ENCODE data around the gene NSUN5. TPM values are rescaled to one million over a fixed set of nuclear protein-coding genes. Genes with fewer than 3 reads are reported as not detected.
A peak's percentile ranks its signal among the peaks of the same experiment; 100 is the strongest.
"Not testable (repeated sequence)": the region's sequence is repeated elsewhere in the genome, so short reads cannot be mapped to it uniquely, and the experiment has no call there.

The NSUN5 gene
- total RNA-seq, 1 experiment from 2014 or later: 52.7 TPM

DNA sequence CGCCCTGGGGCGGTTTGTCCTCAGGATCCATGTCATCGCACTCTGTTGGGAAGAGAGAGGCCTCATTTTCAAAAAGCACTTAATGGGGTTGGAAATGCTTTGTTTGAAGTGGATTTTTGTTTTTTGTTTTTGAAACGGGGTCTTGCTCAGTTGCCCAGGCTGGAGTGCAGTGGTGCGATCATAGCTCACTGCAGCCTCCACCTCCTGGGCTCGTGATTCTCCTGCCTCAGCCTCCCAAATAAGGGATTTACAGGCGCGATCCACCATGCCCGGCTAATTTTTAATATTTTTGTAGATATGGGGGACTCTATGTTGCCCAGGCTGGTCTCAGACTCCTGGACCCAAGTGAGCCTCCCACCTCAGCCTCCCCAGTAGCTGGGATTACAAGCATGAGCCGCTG is 20.1 kb upstream of the NSUN5 start:
- no peak for DNase-seq (ENCODE audit: low spot score)
- in situ Hi-C loops (cut with HindIII; ENCODE audit: low sequenced_read_pairs): no loop called here

DNA sequence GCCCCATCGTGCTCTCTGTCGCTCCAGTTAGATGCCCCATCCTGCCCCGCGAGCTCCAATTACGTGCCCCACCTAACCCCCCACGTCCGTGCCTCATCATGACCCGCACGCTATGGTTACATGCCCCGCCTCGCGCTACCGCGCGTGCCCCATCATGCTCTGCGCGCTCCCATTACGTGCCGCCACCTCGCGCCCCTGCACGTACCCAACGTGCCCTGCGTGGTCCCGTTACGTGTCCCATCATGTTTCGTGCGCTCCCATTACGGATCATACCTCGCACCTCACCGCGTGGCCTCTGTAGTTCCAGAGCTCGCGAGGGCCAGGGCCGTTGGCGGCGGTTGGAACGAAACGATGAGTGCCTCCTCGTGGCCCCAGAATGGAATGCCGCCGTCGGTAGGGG is 19.3 kb upstream of the NSUN5 start, which contains the start of the genes FKBP6 and TRIM50:
Gene FKBP6 (plus strand): TSS at position 240 of the 400 bp plus-strand sequence. CDS start 268 bp downstream, outside the sequence.
Gene TRIM50 (minus strand): TSS at position 161 of the 400 bp plus-strand sequence. CDS start 3,295 bp downstream, outside the sequence.
- DNase-seq (ENCODE audit: low spot score); in situ Hi-C loops (cut with HindIII; ENCODE audit: low sequenced_read_pairs): not testable (repeated sequence)

DNA sequence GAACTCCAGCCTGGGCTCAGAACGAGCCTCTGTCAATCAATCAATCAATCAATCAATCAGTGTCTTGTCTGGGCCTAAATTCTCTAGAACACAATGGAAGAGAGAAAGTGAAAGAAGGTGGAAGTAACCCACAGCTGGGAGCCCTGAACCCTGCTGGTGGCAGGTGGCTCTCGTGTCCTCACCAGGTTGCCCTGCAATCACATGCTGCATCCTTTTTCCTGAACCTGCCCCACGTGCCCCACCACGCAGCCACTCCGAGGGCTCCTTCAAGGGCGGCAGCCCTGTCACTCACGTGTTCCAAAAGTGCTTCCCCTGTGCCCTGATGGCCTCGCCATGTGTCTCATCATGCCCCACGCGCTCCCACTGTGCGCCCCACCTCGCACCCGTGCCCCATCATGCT is 18.8 kb upstream of the NSUN5 start:
- in situ Hi-C loops (cut with HindIII; ENCODE audit: low sequenced_read_pairs); DNase-seq (ENCODE audit: low spot score): not testable (repeated sequence)

DNA sequence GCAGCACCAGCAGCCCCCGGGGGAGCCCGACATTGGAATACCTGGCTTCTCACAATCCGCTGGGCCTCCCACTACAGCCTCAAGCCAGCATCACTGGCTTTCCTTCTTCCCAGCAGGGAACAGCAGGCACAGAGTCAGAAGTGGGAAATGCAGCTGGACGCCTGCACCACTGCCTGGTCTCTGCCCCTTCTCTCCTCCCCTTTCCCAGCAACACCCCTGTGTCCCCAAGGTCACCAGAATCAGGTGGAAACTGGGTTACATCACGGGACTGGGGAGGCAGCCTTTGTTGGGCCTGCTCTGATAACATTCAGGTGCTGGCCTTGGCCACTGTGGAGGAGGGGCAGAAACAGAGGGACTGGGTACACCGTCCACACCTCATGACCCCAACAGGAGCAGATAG is 16.8 kb upstream of the NSUN5 start:
- in situ Hi-C loops (cut with HindIII; ENCODE audit: low sequenced_read_pairs): not testable (repeated sequence)

DNA sequence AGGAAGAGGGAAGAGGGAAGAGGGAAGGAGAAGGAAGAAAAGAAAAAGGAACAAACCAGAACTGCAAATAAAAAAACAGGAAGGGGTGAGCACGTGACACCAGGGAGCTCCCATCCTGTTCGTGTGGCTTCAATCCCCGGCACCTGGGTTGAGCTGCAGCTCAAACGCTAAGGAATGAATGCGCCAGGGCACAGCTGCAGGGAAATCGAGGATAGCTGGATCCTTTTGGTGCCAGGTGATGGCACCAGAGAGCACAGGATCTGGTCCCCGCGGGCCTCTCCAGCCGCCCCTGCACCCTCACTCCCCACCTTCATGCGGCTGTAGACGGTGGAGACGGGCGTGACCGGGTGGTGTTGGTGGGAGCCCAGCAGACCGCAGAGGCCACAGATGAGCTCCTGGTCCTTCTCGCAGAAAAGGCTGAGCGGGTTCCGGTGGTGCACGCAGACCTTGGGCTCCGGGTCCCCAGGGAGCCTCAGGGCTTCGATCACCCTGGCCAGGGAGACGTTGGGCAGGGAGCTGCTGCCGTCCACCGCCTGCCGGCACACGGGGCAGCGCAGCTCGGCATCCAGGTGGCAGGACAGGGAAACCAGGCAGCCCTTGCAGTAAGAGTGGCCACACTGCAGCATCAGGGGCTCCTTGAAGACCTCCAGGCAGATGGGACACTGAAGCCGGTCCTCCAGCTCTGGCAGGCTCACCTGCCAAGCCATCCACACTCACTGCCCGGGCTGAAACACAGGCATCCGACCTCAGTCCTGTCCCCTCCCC is 15.6 kb upstream of the NSUN5 start:
- in situ Hi-C loops (cut with HindIII; ENCODE audit: low sequenced_read_pairs): not testable (repeated sequence)
- peak; percentile 68 for DNase-seq (ENCODE audit: low spot score)

More for the DNA sequence above, 16.8 kb upstream of the NSUN5 start:
- DNase-seq (ENCODE audit: low spot score): not testable (repeated sequence)

DNA sequence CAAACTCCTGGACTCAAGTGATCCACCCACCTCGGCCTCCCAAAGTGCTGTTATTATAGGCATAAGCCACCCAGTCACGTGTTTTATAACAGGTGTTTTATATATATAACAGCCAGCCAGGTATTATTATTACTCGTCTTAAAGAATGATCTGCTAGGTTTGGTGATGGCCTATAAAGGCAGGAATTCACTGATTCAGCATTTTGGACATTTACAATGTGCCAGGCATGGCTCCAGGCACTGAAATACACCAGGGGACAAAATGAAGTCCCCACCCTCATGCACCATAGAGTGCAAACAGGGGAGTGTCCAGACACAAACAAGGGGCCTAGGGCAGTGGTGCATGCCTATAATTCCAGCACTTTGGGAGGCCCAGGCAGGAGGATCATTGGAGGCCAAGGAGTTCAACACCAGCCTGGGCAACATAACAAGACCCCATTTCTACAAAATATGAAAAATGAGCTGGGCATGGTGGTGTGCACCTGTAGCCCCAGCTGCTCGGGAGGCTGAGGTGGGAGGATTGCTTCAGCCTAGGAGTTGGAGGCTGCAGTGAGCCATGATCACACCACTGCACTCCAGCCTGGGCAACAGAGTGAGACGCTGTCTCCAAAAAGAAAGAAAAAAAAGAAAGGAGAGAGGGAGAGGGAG is 14.9 kb upstream of the NSUN5 start:
- in situ Hi-C loops (cut with HindIII; ENCODE audit: low sequenced_read_pairs); DNase-seq (ENCODE audit: low spot score): not testable (repeated sequence)

DNA sequence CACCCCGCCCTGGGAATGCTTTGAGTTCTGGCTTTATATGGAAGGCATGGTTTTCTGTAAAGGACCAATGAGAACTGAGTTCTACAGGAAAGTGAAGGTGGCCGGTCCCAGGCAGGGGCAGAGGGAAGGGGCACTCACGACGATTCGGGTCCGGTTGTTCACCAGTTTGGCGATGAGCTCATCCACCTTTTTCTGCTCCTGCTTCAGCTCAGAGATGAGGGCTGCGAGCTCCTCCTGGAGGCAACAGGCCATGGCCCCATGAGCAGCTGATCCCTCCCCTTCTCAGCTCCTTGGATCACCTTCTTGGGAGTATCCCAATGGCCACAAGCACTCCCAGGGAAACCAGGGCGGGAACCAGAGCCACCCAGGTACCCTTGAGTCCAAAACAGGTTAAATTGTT is 11.4 kb upstream of the NSUN5 start:
- in situ Hi-C loops (cut with HindIII; ENCODE audit: low sequenced_read_pairs); DNase-seq (ENCODE audit: low spot score): not testable (repeated sequence)

DNA sequence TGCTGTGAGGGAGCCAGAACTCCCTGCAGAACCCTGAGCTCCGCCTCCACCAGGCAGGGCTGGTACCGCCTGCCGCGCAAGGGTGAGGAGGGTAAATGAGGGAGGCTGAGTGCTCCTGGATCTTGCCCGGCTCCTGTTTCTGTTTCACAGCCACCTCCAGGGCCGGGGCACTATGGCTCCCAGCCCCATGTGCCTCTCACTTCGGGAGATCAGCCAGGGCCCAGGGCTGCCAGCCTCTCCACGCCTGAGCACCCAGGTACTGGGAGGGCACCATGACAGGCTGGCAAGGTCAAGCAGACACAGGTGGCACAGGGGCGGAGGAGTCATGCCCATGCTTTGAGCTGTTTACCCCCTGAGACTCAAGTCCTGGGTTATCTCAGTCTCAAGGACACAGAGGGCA is 10.9 kb upstream of the NSUN5 start:
- in situ Hi-C loops (cut with HindIII; ENCODE audit: low sequenced_read_pairs); DNase-seq (ENCODE audit: low spot score): not testable (repeated sequence)

DNA sequence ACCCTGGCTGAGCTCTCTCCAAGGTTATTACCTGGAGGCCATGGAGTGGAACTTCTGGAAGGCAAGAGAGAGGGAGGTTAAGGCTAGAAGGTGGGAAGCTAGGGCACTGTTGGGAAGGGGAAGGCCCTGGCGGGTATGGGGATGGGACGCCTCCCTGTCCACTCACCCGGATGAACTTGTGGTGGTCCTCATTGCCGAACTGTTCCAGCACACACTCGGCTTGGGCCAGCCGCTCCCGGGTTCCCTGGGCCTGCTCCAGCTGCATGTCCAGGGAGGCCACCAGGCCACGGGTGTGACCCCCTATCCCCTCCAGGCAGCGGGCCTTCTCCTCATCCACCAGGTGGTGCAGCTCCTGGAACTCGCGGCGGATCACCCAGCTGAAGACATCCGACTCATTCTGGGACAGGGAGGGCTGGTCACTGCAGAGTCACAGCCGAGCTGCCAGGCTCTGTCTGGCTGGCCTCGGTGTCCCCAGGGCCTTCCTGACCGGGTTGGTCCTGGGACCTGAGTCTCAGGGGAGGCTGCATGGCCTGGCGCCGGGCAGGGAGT is 10.1 kb upstream of the NSUN5 start:
- in situ Hi-C loops (cut with HindIII; ENCODE audit: low sequenced_read_pairs): not testable (repeated sequence)

DNA sequence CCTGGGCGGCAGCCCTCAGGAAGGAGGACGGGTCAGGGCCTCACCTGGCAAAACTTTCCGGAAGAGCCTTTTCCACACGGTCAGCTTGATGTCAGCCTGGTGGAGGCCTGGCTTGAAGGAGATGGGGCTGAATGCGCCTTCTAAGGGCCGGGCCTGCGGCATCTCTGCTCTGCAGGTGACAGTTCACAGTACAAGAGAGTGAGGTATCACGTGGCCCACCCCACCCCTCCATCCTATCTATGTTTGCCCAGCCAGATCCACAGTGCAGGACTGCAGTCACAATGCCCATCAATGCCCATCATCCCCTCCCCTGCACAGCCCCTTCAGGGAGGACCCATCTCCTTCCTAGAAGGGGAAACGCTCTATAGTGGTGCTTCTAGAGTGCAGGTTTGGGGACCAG is 7.9 kb upstream of the NSUN5 start:
- in situ Hi-C loops (cut with HindIII; ENCODE audit: low sequenced_read_pairs): no loop called here
- DNase-seq (ENCODE audit: low spot score): no peak

More for the DNA sequence above, 10.1 kb upstream of the NSUN5 start:
- not testable (repeated sequence) for DNase-seq (ENCODE audit: low spot score)

DNA sequence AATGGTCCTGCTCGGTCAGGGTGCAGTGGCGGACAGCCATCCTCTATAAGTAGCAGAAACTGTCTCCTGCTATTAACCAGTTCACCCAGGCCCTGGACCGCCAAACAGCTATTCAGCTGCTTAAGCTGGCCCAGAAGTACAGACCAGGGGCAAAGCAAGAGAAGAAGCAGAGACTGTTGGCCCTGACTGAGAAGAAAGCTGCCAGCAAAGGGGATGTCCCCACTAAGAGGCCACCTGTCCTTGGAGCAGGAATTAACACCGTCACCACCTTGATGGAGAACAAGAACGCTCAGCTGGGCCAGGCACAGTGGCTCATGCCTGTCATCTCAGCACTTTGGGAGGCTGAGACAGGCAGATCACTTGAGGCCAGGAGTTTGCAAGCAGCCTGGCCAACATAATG is 5.6 kb upstream of the NSUN5 start:
- in situ Hi-C loops (cut with HindIII; ENCODE audit: low sequenced_read_pairs): no loop called here
- DNase-seq (ENCODE audit: low spot score): peak; percentile 76

DNA sequence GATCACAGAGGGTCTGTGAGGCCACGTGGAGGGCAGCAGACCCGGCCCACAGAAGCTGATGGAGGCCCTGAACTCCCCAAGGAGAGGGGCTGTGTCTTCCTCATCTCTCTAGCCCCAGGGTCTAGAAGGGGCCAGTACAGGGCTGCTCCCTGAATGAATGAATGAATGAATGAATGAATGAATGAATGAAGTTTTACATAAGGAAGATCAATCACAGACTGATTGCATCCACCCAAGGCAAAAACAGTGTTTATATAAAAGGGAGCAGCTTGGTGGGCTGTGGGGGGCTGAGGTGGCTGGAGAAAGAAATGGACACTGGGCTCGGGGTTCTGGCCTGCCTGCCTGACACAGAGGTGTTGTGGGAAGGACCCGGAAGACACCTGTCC is 4.9 kb upstream of the NSUN5 start:
- DNase-seq (ENCODE audit: low spot score): no peak
- in situ Hi-C loops (cut with HindIII; ENCODE audit: low sequenced_read_pairs): no loop called here

DNA sequence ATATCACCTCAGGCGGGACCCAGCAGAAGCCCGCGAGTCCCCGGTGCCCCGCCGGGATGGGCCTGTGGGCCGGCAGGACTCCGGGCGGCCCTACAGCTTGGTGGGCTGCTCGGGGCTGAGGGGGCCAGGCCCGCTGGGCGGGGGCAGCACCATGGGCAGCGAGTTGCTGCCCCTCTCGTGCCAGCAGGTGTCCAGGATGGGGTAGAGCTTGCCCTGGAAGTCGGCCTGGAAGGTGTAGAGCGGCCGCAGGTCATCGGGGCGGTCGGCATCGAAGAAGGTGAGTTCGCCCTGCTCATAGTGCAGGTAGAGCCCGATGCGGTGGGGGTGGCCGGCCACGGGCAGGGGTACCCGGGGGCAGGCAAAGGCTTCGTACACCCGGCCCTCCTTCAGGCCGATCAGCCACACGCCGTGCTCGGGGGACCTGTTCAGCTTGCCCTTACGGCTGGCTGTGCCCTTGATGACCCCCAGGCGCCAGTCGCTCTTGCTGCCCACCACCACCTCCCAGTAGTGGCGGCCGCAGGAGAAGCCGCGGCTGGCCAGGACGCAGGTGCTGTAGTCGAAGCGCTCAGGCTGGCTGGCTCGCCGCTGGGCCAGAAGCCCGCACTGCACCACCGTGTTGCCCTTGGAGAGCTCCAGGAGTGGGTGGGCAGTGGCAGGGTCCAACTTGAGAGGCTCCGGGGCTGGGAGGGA is 4.3 kb upstream of the NSUN5 start:
- in situ Hi-C loops (cut with HindIII; ENCODE audit: low sequenced_read_pairs): no loop called here
- no peak for DNase-seq (ENCODE audit: low spot score)

DNA sequence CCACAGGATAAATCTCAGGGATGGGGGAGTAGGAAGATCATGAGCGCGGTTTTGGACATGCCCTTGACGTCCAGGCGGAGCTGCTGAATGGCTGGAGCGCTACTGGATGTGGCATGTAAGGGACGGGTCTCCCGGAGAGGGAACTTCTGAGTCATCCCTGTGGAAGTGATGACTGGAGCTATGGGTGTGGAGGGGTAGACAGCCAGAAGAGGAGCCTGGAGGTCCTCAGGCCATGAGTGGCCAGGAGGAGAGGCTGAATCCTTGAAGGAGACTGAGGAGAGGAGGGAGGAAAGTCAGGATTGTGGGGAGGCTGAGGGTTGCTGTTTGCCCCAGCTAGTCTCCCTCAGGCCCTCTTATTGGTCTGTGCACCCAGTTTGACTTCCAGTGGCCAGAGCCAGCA is 2.8 kb upstream of the NSUN5 start:
- DNase-seq (ENCODE audit: low spot score); in situ Hi-C loops (cut with HindIII; ENCODE audit: low sequenced_read_pairs): not testable (repeated sequence)

DNA sequence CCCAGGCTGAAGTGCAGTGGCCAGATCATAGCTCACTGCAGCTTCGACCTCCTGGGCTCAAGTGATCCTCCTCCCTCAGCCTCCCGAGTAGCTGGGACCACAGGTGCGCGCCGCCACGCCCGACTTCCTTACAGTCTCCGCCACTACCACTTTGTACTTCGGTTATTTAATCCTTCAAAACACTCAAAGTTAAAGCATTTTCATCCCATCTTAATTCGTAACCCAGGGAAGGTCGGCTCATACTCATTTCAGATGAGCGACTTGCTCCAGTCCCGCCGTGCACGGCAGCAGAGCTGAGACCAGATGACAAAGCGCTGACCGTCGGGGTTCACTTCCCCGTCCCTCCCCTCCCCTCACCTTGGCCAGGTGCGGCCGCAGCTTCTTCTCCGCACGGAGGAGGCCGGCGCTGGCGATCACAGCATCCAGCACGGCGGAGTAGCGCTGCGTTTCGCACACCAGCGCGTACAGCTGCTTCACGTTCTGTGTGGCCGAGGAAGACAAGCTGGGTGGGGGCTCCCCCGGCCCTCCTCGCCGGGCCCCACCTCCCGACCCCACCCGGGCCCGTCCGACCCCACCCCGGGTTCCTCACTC is 457 bp downstream of the NSUN5 start:
- no peak for DNase-seq (ENCODE audit: low spot score)
- in situ Hi-C loops (cut with HindIII; ENCODE audit: low sequenced_read_pairs): no loop called here

DNA sequence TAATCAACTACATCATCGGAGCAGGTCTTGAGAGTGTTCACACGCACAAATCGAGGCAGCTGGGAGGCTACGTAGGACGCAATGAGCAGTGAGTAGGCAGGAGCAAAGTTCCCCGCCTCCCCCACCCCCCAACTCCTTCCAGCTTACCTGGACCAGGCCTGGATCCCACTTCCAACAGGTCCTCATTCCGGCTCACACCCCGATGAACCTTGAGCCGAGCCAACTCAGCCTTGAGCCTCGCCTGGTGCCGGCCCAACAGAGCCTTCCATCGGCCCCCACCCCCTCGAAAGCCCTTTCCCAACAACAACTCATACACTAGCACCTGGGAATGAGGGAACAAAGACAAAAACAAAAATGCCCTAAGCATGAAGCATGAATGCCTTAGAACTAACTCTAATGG is 1.2 kb downstream of the NSUN5 start:
- no peak for DNase-seq (ENCODE audit: low spot score)
- in situ Hi-C loops (cut with HindIII; ENCODE audit: low sequenced_read_pairs): no loop called here

DNA sequence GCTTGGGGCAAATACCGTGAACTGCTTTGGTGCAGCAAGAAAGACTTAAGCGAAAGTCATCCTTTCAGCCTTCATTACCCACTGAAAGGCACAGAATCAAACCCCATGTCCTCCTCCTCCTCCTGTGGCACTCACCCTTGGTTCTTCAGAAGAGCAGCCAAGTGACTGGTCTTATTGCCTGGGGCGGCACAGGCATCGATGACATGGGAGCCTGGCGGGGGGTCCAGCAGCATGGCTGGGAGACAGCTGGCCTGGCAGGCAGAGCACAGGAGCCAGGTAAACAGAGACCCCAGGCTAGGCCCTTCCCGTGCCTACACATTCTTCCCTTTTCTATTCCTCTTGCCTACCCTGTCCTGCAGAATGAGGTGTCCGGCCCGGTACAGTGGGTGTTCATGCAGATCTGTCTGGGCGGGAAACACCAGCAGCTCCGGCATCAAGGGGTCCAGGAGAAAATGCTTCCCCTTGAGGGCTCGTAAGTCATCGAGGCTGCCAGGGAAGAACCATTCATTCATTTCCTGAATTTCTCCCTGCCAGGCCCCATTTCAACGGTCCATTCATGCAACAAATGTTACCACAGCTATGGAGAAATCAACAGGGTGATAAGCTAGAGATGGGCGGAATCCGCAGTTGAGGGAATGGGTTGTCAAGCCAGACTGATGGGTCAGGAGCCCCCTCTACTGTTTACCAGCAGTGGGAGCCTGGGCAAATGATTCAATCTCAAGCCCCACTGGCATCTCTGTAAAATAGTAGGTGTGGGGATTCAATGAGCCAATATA is 3.8 kb downstream of the NSUN5 start:
- DNase-seq (ENCODE audit: low spot score); in situ Hi-C loops (cut with HindIII; ENCODE audit: low sequenced_read_pairs): not testable (repeated sequence)

DNA sequence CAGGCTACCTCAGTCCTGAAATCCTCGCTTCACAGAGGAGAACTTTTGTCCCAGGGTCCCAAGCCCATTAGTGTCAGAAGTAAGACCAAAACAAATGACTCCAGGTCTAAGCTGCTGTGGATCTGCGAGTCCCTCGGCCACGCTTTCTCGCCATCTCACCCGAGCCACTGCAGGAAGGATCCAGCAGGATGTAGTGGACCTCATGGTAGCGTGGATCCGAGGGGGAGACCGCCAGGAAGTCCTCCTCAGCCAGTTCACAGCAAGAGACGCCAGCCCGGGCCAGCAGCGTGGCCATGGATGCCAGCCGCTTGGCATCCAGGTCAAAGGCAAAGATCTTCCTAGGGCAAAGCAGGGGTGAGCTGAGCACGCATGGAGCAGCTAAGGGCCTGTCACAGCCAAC is 4.6 kb downstream of the NSUN5 start:
- in situ Hi-C loops (cut with HindIII; ENCODE audit: low sequenced_read_pairs): no loop called here

DNA sequence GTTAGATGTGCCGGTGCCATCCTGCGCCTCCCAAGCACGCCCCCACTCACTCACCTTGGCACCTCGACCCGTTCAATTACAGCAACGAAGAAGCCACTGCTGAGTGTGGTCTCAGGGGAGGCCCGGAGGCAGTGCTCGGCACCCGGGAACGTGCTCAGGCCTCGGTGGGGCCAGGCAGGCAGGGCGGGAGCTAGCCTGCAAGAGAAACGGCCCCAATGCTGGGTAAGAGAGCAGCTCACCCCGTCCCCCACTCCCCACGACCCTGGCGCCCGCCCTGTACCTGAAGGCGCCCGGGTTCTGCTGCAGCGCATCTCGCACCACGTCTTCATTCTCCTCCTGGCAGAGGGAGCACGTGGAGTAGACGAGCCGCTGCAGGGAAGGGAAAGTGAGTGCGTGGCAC is 5.1 kb downstream of the NSUN5 start:
- DNase-seq (ENCODE audit: low spot score): no peak
- in situ Hi-C loops (cut with HindIII; ENCODE audit: low sequenced_read_pairs): no loop called here

More for the DNA sequence above, 4.6 kb downstream of the NSUN5 start:
- no peak for DNase-seq (ENCODE audit: low spot score)

All from G401 (cell line).